Adrenal gland (tissue), 5 donors: Measurements from ENCODE around the gene MAP4.

Experiments used
- POLR2A ChIP-seq, 2 donors: fragments of 450-650 bp; IDR thresholded peaks; one replicate each; pipeline ENCODE4 v1.6.1; 2017; ENCODE audit warnings: antibody characterized with exemption in 2 of 2, mild to moderate bottlenecking in 2 of 2, moderate library complexity in 1 of 2
- TF ChIP-seq, protein P1 (sequence below), 6 experiments: fragments of 450-650 bp in 4 of 6; fragments of 200-600 bp in 2 of 6; sonication (generic) in 1 of 6; IDR thresholded peaks; 1 replicate in 5 of 6; 2 replicates in 1 of 6; pipeline versions ENCODE4 v1.5.1 to v1.8.0; 2016 to 2021; ENCODE audit warnings: antibody characterized with exemption in 6 of 6, mild to moderate bottlenecking in 2 of 6, moderate library complexity in 1 of 6
- donor health status: DM: no; HTN: no; CAD: no.

DNA sequence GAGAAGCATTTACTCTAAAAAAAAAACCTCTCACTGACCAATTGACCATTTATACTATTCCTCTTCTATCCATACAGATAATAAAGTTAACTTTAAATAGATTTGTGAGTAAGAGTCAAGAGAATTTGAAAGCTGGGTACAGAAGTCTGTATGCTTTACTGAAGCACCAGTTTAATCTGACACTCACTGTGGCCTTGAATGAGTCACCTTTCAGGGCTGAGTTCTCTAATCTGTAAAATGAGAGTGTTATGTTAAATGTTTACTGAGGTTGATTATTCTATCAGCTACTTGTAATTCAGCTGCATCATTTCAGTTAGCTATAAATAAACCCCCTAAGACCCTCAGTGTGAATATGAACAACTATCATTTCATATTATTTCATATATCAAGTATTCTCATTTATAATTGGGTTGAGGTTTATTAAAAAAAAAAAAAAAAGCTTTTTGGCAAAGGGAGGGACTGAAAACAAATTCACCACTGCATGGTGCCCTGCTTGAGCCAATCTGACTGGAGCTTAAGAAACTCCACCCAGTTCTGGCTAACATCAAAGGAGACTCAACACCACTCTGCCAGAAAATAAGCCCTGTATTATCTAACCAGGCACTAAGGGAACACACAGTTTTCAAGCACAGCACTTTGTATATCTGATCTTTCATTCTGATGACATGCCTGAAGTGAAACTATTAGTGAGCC lies 2.8 kb downstream of the MAP4 start:
- peak in 1 of 2 donors; percentile 65 for TF ChIP-seq POLR2A (IDR thresholded peaks at IDR 0.05)
- TF ChIP-seq, protein P1, sequence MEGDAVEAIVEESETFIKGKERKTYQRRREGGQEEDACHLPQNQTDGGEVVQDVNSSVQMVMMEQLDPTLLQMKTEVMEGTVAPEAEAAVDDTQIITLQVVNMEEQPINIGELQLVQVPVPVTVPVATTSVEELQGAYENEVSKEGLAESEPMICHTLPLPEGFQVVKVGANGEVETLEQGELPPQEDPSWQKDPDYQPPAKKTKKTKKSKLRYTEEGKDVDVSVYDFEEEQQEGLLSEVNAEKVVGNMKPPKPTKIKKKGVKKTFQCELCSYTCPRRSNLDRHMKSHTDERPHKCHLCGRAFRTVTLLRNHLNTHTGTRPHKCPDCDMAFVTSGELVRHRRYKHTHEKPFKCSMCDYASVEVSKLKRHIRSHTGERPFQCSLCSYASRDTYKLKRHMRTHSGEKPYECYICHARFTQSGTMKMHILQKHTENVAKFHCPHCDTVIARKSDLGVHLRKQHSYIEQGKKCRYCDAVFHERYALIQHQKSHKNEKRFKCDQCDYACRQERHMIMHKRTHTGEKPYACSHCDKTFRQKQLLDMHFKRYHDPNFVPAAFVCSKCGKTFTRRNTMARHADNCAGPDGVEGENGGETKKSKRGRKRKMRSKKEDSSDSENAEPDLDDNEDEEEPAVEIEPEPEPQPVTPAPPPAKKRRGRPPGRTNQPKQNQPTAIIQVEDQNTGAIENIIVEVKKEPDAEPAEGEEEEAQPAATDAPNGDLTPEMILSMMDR (IDR thresholded peaks at IDR 0.05) = no peak
